OCI-LY7 (cell line): ENCODE results near the gene POLD2. TPM values are rescaled to one million over a fixed set of nuclear protein-coding genes. Genes with fewer than 3 reads are reported as not detected.
A peak's percentile ranks its signal among the peaks of the same experiment; 100 is the strongest.

ENCODE experiments used
- Bru-seq: library from RNA; stranded (reverse); fragments of 400-500 nt; gene quantifications from one replicate; lab custom pipeline; 2021; lab: Mats Ljungman, UMichigan
- BruChase-seq, 2 experiments: library from RNA; stranded (reverse); fragments of 400-500 nt; gene quantifications; one replicate each; lab custom pipeline; 2021; lab: Mats Ljungman, UMichigan
- BruUV-seq: library from RNA; stranded (reverse); fragments of 400-500 nt; replicated peaks from 2 replicates; lab custom pipeline; 2021; lab: Mats Ljungman, UMichigan
- CTCF ChIA-PET: fragments of 300-600 bp; sonication (Branson Sonifier 250); formaldehyde crosslinking; loops from one replicate; lab custom pipeline; 2022; ENCODE audit warnings: antibody characterized with exemption; ENCODE audit not compliant: unreplicated experiment; lab: Charles Lee
- POLR2A ChIA-PET: fragments of 300-600 bp; sonication (Branson Sonifier 250); formaldehyde crosslinking; loops from one replicate; lab custom pipeline; 2022; ENCODE audit warnings: antibody characterized with exemption; lab: Charles Lee
- DNase-seq: peaks from one replicate; pipeline ENCODE4 v3.0.0-alpha.2; 2015; ENCODE audit warnings: low spot score
- H2AFZ ChIP-seq: fragments of 200-600 bp; sonication (generic), shearing (Covaris generic); 2 replicates; pipeline ENCODE4 v1.6.1; 2014; ENCODE audit warnings: mild to moderate bottlenecking, antibody characterized with exemption, low read length, moderate library complexity
- H3K27ac ChIP-seq: fragments of 200-600 bp; sonication (generic); 2 replicates; pipeline ENCODE4 v1.5.1; 2014; ENCODE audit warnings: mixed run types, low read depth, mild to moderate bottlenecking, moderate library complexity, low read length, inconsistent platforms; ENCODE audit not compliant: poor library complexity, severe bottlenecking
- H3K36me3 ChIP-seq: fragments of 200-600 bp; sonication (generic); 2 replicates; pipeline ENCODE4 v1.6.1; 2014; ENCODE audit warnings: mild to moderate bottlenecking, antibody characterized with exemption, low read length, moderate library complexity, mixed read lengths; ENCODE audit not compliant: insufficient read depth
- H3K4me1 ChIP-seq: fragments of 200-600 bp; sonication (generic); 2 replicates; pipeline ENCODE4 v1.5.1; 2014; ENCODE audit warnings: mild to moderate bottlenecking, low read length; ENCODE audit not compliant: insufficient read depth, poor library complexity, severe bottlenecking
- H3K4me2 ChIP-seq: fragments of 200-600 bp; sonication (generic); 2 replicates; pipeline ENCODE4 v1.6.1; 2014; ENCODE audit warnings: mild to moderate bottlenecking, low read length
- H3K4me3 ChIP-seq: fragments of 200-600 bp; sonication (generic); 2 replicates; pipeline ENCODE4 v1.5.1; 2014; ENCODE audit warnings: mild to moderate bottlenecking, low read depth, low read length; ENCODE audit not compliant: poor library complexity, severe bottlenecking
- H3K79me2 ChIP-seq: fragments of 200-600 bp; sonication (generic); 2 replicates; pipeline ENCODE4 v1.6.1; 2016; ENCODE audit warnings: low read depth, mild to moderate bottlenecking, low read length, moderate library complexity, mixed read lengths; ENCODE audit not compliant: insufficient read depth
- H3K9me2 ChIP-seq: fragments of 200-600 bp; sonication (generic); 2 replicates; pipeline ENCODE4 v1.6.1; 2016; ENCODE audit warnings: mild to moderate bottlenecking, low read length, mixed read lengths; ENCODE audit not compliant: insufficient read depth
- H3K9me3 ChIP-seq: fragments of 200-600 bp; sonication (generic); 2 replicates; pipeline ENCODE4 v1.6.1; 2014; ENCODE audit warnings: mild to moderate bottlenecking, mixed run types, low read length, mixed read lengths
- H4K20me1 ChIP-seq: fragments of 200-600 bp; sonication (generic); 2 replicates; pipeline ENCODE4 v1.6.1; 2014; ENCODE audit warnings: mild to moderate bottlenecking, antibody characterized with exemption, low read length, moderate library complexity, mixed read lengths; ENCODE audit not compliant: insufficient read depth
- CTCF ChIP-seq: fragments of 200-600 bp; sonication (generic); conservative IDR thresholded peaks from 2 replicates; pipeline ENCODE4 v1.5.1; 2014; ENCODE audit warnings: mild to moderate bottlenecking, antibody characterized with exemption, low read length, moderate library complexity, mixed read lengths
- EZH2phosphoT487 ChIP-seq: fragments of 200-600 bp; sonication (generic); IDR thresholded peaks from 2 replicates; pipeline ENCODE4 v1.6.1; 2018; ENCODE audit warnings: low read depth, borderline replicate concordance, mild to moderate bottlenecking, mixed run types, antibody characterized with exemption, low read length, moderate library complexity, mixed read lengths
- intact Hi-C: fragments of 100-400 bp; cut with micrococcal nuclease; formaldehyde crosslinking; loops from one replicate; pipeline ENCODE4 v1.10.0; 2022; ENCODE audit not compliant: unreplicated experiment
- long read RNA-seq: library from polyadenylated mRNA; stranded (forward); transcript quantifications from one replicate; pipeline ENCODE4 v2.0.0, GENCODE V29; 2022
- total RNA-seq, 2 experiments: library from RNA; depleted of rRNA in 1 of 2; stranded (reverse); fragments of >200 nt in 1 of 2; shearing (Covaris generic) in 1 of 2; gene quantifications; 2 replicates each; pipeline ENCODE4 v1.2.3, GENCODE V29; 2014 to 2022

POLD2 gene
- total RNA-seq (2014; rRNA removed; shearing (Covaris generic)) = 205 and 230 TPM in 2 replicates
- total RNA-seq (2022) = 261 and 271 TPM in 2 replicates
- Bru-seq, nascent RNA = percentile 87 among the genes with signal in this experiment
- percentile 94 among the genes with signal in this experiment for BruChase-seq, experiment 1, labeled RNA remaining after a 6-hour chase
- BruChase-seq, experiment 2, labeled RNA remaining after a 2-hour chase = percentile 87 among the genes with signal in this experiment
- long read RNA-seq, transcript POLD2-207 (11 exons, 1,659 nt) = minor isoform, 57 of 791 reads
- long read RNA-seq, transcript POLD2-218 (11 exons, 1,619 nt) = major isoform, 522 of 791 reads
- long read RNA-seq, partial matches to known transcripts = 79 of 791 reads
- long read RNA-seq, other reads (novel, unspliced or antisense) = 132 of 791 reads

GRCh38 chr7:44123190-44124003, at the start of gene POLD2:
Gene POLD2, minus strand, starts transcription at chr7:44123548. Its CDS starts 1,495 bp downstream, at chr7:44122053.
- Histone ChIP-seq H2AFZ (peak within 1 kb of the TSS; percentile 88), H3K27ac (peak within 1 kb of the TSS; percentile 43), H3K79me2 (peaks cover 33% of the 10 kb centered on the region), H3K4me1 (peaks cover 41% of the 10 kb centered on the region), H3K9me2 (no peaks in the 10 kb centered on the region), H3K9me3 (no peaks in the 10 kb centered on the region), H3K4me2 (peak within 1 kb of the TSS; percentile 97), H3K36me3 (peaks cover 37% of the 10 kb centered on the region), H4K20me1 (no peaks in the 10 kb centered on the region), H3K4me3 (peak within 1 kb of the TSS; percentile 87)
- no peak for TF ChIP-seq CTCF
- no peak for TF ChIP-seq EZH2phosphoT487
- CTCF ChIA-PET = interaction anchor here (0.5 to 0.7 kb wide), 3 partner anchors 12 to 104 kb away, joined by 3 read pairs; no protein-coding TSS in a partner anchor
- intact Hi-C loops = loop anchor here (1.0 to 2.0 kb wide), 3 partner anchors 27 to 77 kb away; partner anchors contain the start of genes POLM and YKT6
- peak; percentile 97 for DNase-seq
- no TSS peak for BruUV-seq
- POLR2A ChIA-PET = interaction anchor here (0.7 to 2.8 kb wide), 7 partner anchors 9 to 62 kb away, joined by 3 to 18 read pairs (median 5); no protein-coding TSS in a partner anchor

- ChIA-PET CTCF (no interaction called here), POLR2A (interaction anchor here (0.8 to 1.0 kb wide), 2 partner anchors 75 to 265 kb away, joined by 3 read pairs; no protein-coding TSS in a partner anchor)
- no peak for TF ChIP-seq CTCF
- no peak for TF ChIP-seq EZH2phosphoT487
- Histone ChIP-seq H3K9me3 (no peaks in the 10 kb centered on the region), H3K79me2 (no peaks in the 10 kb centered on the region), H3K4me1 (peaks cover 5% of the 10 kb centered on the region), H3K36me3 (no peaks in the 10 kb centered on the region), H3K4me3 (no peak overlapping the region), H2AFZ (no peak overlapping the region), H3K9me2 (no peaks in the 10 kb centered on the region), H4K20me1 (no peaks in the 10 kb centered on the region), H3K4me2 (no peak overlapping the region), H3K27ac (no peak overlapping the region)
- no peak for DNase-seq
- intact Hi-C loops = no loop called here
- BruUV-seq = no TSS peak
Measured at GRCh38 chr7:44172803-44173424, 49.6 kb upstream of the POLD2 start.
